Liver (tissue), 3 donors: ENCODE measurements around the gene PLCB1.

Source experiments
- GABPA ChIP-seq, 2 donors: IDR thresholded peaks in 1 of 2; conservative IDR thresholded peaks in 1 of 2; 2 replicates each; pipeline ENCODE4 v1.6.1; 2016; ENCODE audit warnings: antibody characterized with exemption in 2 of 2, mild to moderate bottlenecking in 1 of 2, moderate library complexity in 1 of 2
- JUND ChIP-seq, 2 donors: IDR thresholded peaks; 2 replicates each; pipeline ENCODE4 v1.6.1; 2016; ENCODE audit warnings: antibody characterized with exemption in 2 of 2
- YY1 ChIP-seq: IDR thresholded peaks from 2 replicates; pipeline ENCODE4 v1.6.1; 2016; ENCODE audit warnings: antibody characterized with exemption, mild to moderate bottlenecking
- TF ChIP-seq, protein P1 (sequence below): fragments of 150-350 bp; IDR thresholded peaks from 2 replicates; pipeline ENCODE4 v1.5.1; 2017; ENCODE audit warnings: improper control_type of control experiment, low read depth, low read length; ENCODE audit not compliant: missing input control
- TF ChIP-seq, protein P2 (sequence below): IDR thresholded peaks from 2 replicates; pipeline ENCODE4 v1.6.1; 2016; ENCODE audit warnings: antibody characterized with exemption
- TF ChIP-seq, protein P3 (sequence below): IDR thresholded peaks from 2 replicates; pipeline ENCODE4 v1.6.1; 2016; ENCODE audit warnings: antibody characterized with exemption, mild to moderate bottlenecking
- donor health status: healthy.
- donor health status: healthy.

DNA sequence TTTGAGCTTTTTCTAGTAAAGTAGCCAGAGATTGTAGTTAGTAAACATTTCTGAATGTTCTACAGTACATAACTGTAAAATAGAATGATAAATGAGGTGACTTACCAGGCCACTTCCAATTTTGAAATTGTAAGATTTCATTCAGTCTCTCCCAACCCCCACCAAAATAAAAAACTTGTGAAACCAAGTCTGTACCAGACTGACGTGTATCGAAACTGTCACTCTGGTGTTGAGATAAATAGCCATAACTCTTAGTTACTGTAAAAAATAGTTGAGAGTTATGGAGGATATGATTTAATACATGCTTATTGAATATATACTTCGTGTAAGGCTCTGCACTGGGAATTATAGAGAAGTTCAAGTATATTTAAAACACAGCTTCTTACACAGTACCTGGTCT is 455.7 kb downstream of the PLCB1 start:
- TF ChIP-seq JUND (IDR thresholded peaks at IDR 0.05) (no peak), GABPA (IDR thresholded peaks at IDR 0.05 in 1 of 2, conservative IDR thresholded peaks at IDR 0.05 in 1 of 2) (no peak), YY1 (no peak)
- TF ChIP-seq, protein P1, sequence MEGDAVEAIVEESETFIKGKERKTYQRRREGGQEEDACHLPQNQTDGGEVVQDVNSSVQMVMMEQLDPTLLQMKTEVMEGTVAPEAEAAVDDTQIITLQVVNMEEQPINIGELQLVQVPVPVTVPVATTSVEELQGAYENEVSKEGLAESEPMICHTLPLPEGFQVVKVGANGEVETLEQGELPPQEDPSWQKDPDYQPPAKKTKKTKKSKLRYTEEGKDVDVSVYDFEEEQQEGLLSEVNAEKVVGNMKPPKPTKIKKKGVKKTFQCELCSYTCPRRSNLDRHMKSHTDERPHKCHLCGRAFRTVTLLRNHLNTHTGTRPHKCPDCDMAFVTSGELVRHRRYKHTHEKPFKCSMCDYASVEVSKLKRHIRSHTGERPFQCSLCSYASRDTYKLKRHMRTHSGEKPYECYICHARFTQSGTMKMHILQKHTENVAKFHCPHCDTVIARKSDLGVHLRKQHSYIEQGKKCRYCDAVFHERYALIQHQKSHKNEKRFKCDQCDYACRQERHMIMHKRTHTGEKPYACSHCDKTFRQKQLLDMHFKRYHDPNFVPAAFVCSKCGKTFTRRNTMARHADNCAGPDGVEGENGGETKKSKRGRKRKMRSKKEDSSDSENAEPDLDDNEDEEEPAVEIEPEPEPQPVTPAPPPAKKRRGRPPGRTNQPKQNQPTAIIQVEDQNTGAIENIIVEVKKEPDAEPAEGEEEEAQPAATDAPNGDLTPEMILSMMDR: no peak
- TF ChIP-seq, protein P2, sequence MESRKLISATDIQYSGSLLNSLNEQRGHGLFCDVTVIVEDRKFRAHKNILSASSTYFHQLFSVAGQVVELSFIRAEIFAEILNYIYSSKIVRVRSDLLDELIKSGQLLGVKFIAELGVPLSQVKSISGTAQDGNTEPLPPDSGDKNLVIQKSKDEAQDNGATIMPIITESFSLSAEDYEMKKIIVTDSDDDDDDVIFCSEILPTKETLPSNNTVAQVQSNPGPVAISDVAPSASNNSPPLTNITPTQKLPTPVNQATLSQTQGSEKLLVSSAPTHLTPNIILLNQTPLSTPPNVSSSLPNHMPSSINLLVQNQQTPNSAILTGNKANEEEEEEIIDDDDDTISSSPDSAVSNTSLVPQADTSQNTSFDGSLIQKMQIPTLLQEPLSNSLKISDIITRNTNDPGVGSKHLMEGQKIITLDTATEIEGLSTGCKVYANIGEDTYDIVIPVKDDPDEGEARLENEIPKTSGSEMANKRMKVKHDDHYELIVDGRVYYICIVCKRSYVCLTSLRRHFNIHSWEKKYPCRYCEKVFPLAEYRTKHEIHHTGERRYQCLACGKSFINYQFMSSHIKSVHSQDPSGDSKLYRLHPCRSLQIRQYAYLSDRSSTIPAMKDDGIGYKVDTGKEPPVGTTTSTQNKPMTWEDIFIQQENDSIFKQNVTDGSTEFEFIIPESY: no peak
- TF ChIP-seq, protein P3, sequence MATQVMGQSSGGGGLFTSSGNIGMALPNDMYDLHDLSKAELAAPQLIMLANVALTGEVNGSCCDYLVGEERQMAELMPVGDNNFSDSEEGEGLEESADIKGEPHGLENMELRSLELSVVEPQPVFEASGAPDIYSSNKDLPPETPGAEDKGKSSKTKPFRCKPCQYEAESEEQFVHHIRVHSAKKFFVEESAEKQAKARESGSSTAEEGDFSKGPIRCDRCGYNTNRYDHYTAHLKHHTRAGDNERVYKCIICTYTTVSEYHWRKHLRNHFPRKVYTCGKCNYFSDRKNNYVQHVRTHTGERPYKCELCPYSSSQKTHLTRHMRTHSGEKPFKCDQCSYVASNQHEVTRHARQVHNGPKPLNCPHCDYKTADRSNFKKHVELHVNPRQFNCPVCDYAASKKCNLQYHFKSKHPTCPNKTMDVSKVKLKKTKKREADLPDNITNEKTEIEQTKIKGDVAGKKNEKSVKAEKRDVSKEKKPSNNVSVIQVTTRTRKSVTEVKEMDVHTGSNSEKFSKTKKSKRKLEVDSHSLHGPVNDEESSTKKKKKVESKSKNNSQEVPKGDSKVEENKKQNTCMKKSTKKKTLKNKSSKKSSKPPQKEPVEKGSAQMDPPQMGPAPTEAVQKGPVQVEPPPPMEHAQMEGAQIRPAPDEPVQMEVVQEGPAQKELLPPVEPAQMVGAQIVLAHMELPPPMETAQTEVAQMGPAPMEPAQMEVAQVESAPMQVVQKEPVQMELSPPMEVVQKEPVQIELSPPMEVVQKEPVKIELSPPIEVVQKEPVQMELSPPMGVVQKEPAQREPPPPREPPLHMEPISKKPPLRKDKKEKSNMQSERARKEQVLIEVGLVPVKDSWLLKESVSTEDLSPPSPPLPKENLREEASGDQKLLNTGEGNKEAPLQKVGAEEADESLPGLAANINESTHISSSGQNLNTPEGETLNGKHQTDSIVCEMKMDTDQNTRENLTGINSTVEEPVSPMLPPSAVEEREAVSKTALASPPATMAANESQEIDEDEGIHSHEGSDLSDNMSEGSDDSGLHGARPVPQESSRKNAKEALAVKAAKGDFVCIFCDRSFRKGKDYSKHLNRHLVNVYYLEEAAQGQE: no peak
